Measurements from ENCODE around the gene RTP5.
"Not testable (repeated sequence)": the region's sequence is repeated elsewhere in the genome, so short reads cannot be mapped to it uniquely, and the experiment has no call there.

The RTP5 gene

DNA sequence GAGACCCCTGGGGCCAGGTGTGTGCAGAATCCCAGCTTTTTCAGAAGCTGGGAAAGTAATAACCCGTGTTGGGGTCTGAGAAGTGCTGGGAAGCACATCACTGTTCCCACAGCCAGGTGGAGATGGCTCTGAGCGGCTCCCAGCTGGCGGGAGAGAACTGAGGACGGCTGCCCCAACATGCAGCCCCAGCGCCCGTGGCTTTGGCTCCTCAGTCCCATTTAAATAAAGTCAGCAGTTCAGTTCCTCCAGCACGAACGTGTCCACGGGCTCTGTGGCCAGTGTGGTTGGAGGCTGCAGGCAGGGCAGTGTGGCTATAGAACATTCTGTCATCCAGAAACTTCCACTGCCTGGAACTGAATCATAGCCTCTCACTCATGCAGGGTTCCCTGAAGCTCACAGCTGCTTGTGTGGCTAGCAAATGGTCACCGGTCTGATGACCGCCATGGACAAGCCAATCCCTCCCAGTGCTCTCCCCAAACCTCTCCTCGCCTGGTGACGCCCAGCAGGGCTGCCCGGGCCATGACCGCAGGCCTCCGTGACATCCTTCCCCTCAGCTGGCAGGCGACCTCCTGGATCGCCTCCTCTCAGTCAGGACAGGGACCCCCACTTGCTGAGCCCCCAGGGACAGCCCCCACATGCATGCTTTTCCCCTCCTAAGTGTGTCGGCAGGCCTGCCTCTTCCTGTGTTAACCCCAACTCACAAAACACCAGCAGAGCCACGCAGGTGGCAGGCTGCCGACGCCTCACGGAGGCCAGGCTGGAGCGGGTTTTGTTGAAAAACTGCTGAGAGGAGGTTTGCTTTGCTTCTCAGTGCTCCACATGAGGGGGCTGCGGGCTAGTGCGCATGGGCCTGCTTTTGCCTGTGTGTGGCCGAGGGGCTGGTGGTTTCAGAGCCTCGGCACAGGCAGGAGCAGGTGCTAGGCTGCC, 1.3 kb downstream of the RTP5 start:
- Histone ChIP-seq H3K27ac (ENCODE audit: low read depth, low read length) (no peak overlapping the region), H3K4me1 (ENCODE audit: control insufficient read depth in 5 of 5, insufficient read depth in 5 of 5, low read length in 5 of 5) (no peaks in the 10 kb centered on the region), H3K27me3 (ENCODE audit: control insufficient read depth in 5 of 5, insufficient read depth in 4 of 5, low read length in 5 of 5) (peaks cover 14 to 31% (median 25%) of the 10 kb centered on the region in 5 donors), H3K9me3 (ENCODE audit: control insufficient read depth in 5 of 5, low read length in 5 of 5) (no peaks in the 10 kb centered on the region), H3K36me3 (ENCODE audit: control insufficient read depth in 5 of 5, insufficient read depth in 5 of 5, low read length in 5 of 5) (no peaks in the 10 kb centered on the region), H3K9ac (ENCODE audit: low read length in 5 of 5) (no peak overlapping the region), H3K4me3 (ENCODE audit: low read depth in 1 of 5, low read length in 5 of 5) (no peak overlapping the region)

GRCh38 chr2:241871538-241872312, 2.2 kb downstream of the RTP5 start:
- Histone ChIP-seq H3K27me3 (ENCODE audit: control insufficient read depth in 5 of 5, insufficient read depth in 4 of 5, low read length in 5 of 5) (peaks cover 10 to 23% (median 18%) of the 10 kb centered on the region in 5 donors), H3K9me3 (ENCODE audit: control insufficient read depth in 5 of 5, low read length in 5 of 5) (no peaks in the 10 kb centered on the region), H3K4me1 (ENCODE audit: control insufficient read depth in 5 of 5, insufficient read depth in 5 of 5, low read length in 5 of 5) (no peaks in the 10 kb centered on the region), H3K36me3 (ENCODE audit: control insufficient read depth in 5 of 5, insufficient read depth in 5 of 5, low read length in 5 of 5) (no peaks in the 10 kb centered on the region), H3K4me3 (ENCODE audit: low read depth in 1 of 5, low read length in 5 of 5) (no peak overlapping the region), H3K27ac (ENCODE audit: low read depth, low read length) (no peak overlapping the region), H3K9ac (ENCODE audit: low read length in 5 of 5) (no peak overlapping the region)

DNA sequence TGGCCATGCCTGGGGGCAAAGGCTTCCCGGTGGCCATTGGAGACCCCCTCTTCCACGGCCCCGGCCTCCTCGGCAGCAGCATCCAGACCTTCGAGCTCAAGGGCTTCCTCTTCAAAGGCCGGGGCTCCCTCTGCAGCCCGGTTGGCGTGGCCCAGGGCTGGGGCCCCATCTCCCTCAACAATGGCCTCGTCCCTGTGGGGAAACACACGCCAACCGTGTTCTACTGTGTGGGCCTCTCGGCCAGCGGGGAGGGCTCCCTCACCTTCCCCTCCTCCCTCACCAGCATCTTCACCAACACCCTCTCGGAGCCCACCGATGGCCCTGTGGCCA, 2.7 kb downstream of the RTP5 start:
- H3K9ac ChIP-seq (ENCODE audit: low read length in 5 of 5), result no peak overlapping the region
- H3K4me3 ChIP-seq (ENCODE audit: low read depth in 1 of 5, low read length in 5 of 5), result no peak overlapping the region
- no peaks in the 10 kb centered on the region for H3K9me3 ChIP-seq (ENCODE audit: control insufficient read depth in 5 of 5, low read length in 5 of 5)
- no peaks in the 10 kb centered on the region for H3K36me3 ChIP-seq (ENCODE audit: control insufficient read depth in 5 of 5, insufficient read depth in 5 of 5, low read length in 5 of 5)
- no peak overlapping the region for H3K27ac ChIP-seq (ENCODE audit: low read depth, low read length)
- peaks cover 9 to 18% (median 12%) of the 10 kb centered on the region in 5 donors for H3K27me3 ChIP-seq (ENCODE audit: control insufficient read depth in 5 of 5, insufficient read depth in 4 of 5, low read length in 5 of 5)
- H3K4me1 ChIP-seq (ENCODE audit: control insufficient read depth in 5 of 5, insufficient read depth in 5 of 5, low read length in 5 of 5), result no peaks in the 10 kb centered on the region

DNA sequence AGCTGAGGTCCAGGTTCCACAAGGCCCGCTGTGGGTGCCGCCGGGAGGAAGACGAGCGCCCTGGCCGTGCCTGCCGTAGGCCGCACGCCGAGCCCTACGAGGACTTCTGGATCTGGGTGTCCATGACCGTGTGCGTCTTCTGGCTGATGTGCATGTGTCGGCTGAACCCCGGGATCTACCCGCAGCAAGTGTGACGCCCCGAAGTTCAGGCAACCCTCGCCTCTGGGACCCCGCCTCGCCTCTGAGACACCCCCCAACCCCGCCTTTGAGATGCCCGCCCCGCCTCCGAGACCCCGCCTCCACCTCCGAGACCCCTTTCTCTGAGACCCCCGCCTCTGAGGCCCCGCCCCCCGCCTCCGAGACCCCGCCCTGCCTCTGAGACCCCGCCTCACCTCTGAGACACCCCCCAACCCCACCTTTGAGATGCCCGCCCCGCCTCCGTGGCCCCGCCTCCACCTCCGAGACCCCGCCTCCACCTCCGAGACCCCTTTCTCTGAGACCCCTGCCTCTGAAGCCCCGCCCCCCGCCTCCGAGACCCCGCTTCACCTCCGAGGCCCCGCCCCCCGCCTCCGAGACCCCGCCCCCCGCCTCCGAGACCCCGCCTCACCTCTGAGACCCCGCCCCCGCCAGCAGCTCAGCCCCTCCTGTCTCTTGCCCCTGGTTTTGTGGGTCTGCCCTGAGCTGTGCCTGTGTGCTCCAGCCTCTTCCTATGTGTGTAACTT, 3.7 kb downstream of the RTP5 start:
- Histone ChIP-seq H3K27me3 (ENCODE audit: control insufficient read depth in 5 of 5, insufficient read depth in 4 of 5, low read length in 5 of 5) (peaks cover 4 to 9% (median 6%) of the 10 kb centered on the region in 5 donors), H3K4me3 (ENCODE audit: low read depth in 1 of 5, low read length in 5 of 5) (no peak overlapping the region), H3K27ac (ENCODE audit: low read depth, low read length) (no peak overlapping the region), H3K9ac (ENCODE audit: low read length in 5 of 5) (no peak overlapping the region), H3K4me1 (ENCODE audit: control insufficient read depth in 5 of 5, insufficient read depth in 5 of 5, low read length in 5 of 5) (peaks cover 0 to 2% (median 2%) of the 10 kb centered on the region in 5 donors), H3K36me3 (ENCODE audit: control insufficient read depth in 5 of 5, insufficient read depth in 5 of 5, low read length in 5 of 5) (no peaks in the 10 kb centered on the region), H3K9me3 (ENCODE audit: control insufficient read depth in 5 of 5, low read length in 5 of 5) (no peaks in the 10 kb centered on the region)

GRCh38 chr2:241873803-241874110, 4.2 kb downstream of the RTP5 start:
- peaks cover 1 to 9% (median 5%) of the 10 kb centered on the region in 5 donors for H3K27me3 ChIP-seq (ENCODE audit: control insufficient read depth in 5 of 5, insufficient read depth in 4 of 5, low read length in 5 of 5)
- no peaks in the 10 kb centered on the region for H3K36me3 ChIP-seq (ENCODE audit: control insufficient read depth in 5 of 5, insufficient read depth in 5 of 5, low read length in 5 of 5)
- no peak overlapping the region for H3K4me3 ChIP-seq (ENCODE audit: low read depth in 1 of 5, low read length in 5 of 5)
- no peaks in the 10 kb centered on the region for H3K9me3 ChIP-seq (ENCODE audit: control insufficient read depth in 5 of 5, low read length in 5 of 5)
- no peak overlapping the region for H3K27ac ChIP-seq (ENCODE audit: low read depth, low read length)
- peaks cover 0 to 6% (median 3%) of the 10 kb centered on the region in 5 donors for H3K4me1 ChIP-seq (ENCODE audit: control insufficient read depth in 5 of 5, insufficient read depth in 5 of 5, low read length in 5 of 5)
- H3K9ac ChIP-seq (ENCODE audit: low read length in 5 of 5), result no peak overlapping the region

DNA sequence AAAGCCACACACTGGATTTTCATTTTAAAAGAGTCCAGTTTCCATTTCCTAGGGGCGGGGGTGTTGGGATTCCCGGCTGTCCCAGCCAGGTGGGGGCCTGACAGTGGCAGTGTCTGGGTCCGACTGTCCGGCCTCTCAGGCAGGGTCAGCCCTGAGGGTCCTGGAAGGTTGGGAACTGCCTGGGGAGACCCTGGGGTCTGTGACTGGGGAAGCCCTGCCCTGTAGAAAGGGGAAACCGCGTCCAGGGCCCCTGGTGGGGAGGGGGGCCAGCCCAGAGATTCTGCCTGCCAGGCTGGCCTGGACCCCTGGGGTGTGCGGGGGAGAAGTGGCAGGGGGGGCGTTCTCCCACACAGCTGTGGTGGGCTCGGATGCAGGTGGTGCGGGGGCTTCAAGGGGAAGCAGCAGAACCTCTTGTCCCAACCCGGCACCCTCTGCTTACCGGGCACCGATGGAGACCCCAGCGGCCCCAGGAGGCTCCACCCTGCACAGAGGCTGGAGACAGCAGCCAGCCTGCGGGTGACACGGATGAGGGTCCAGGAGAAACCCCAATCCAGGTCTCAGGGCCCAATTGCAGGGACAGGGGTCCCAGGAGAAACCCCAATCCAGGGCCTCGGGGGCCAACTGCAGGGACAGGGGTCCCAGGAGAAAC, 4.9 kb downstream of the RTP5 start:
- no peak overlapping the region for H3K9ac ChIP-seq (ENCODE audit: low read length in 5 of 5)
- peaks cover 0 to 9% (median 5%) of the 10 kb centered on the region in 5 donors for H3K27me3 ChIP-seq (ENCODE audit: control insufficient read depth in 5 of 5, insufficient read depth in 4 of 5, low read length in 5 of 5)
- H3K9me3 ChIP-seq (ENCODE audit: control insufficient read depth in 5 of 5, low read length in 5 of 5), result no peaks in the 10 kb centered on the region
- H3K27ac ChIP-seq (ENCODE audit: low read depth, low read length), result no peak overlapping the region
- no peak overlapping the region for H3K4me3 ChIP-seq (ENCODE audit: low read depth in 1 of 5, low read length in 5 of 5)
- H3K4me1 ChIP-seq (ENCODE audit: control insufficient read depth in 5 of 5, insufficient read depth in 5 of 5, low read length in 5 of 5), result peaks cover 0 to 6% (median 3%) of the 10 kb centered on the region in 5 donors
- no peaks in the 10 kb centered on the region for H3K36me3 ChIP-seq (ENCODE audit: control insufficient read depth in 5 of 5, insufficient read depth in 5 of 5, low read length in 5 of 5)

DNA sequence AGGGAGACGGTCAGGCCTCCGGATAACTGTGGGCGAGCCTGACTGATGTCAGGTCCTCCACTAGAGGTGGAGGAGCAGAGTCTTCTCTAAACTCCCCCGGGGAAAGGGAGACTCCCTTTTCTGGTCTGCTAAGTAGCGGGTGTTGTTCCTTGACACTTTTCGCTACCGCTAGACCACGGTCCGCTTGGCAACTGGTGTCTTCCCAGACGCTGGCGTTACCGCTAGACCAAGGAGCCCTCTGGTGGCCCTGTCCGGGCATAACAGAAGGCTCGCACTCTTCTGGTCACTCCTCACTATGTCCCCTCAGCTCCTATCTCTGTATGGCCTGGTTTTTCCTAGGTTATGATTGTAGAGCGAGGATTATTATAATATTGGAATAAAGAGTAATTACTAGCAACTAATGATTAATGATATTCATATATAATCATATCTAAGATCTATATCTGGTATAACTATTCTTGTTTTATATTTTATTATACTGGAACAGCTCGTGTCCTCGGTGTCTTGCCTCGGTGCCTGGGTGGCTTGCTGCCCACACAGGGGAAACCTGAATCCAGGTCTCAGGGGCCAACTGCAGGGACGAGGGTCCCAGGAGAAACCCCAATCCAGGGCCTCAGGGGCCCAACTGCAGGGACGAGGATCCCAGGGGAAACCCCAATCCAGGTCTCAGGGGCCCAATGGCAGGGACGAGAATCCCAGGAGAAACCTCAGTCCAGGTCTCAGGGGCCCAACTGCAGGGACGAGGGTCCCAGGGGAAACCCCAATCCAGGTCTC, 6.4 kb downstream of the RTP5 start:
- not testable (repeated sequence) for H3K4me1 ChIP-seq (ENCODE audit: control insufficient read depth in 5 of 5, insufficient read depth in 5 of 5, low read length in 5 of 5); H3K9me3 ChIP-seq (ENCODE audit: control insufficient read depth in 5 of 5, low read length in 5 of 5); H3K9ac ChIP-seq (ENCODE audit: low read length in 5 of 5); H3K4me3 ChIP-seq (ENCODE audit: low read depth in 1 of 5, low read length in 5 of 5); H3K27me3 ChIP-seq (ENCODE audit: control insufficient read depth in 5 of 5, insufficient read depth in 4 of 5, low read length in 5 of 5); H3K27ac ChIP-seq (ENCODE audit: low read depth, low read length); H3K36me3 ChIP-seq (ENCODE audit: control insufficient read depth in 5 of 5, insufficient read depth in 5 of 5, low read length in 5 of 5)

DNA sequence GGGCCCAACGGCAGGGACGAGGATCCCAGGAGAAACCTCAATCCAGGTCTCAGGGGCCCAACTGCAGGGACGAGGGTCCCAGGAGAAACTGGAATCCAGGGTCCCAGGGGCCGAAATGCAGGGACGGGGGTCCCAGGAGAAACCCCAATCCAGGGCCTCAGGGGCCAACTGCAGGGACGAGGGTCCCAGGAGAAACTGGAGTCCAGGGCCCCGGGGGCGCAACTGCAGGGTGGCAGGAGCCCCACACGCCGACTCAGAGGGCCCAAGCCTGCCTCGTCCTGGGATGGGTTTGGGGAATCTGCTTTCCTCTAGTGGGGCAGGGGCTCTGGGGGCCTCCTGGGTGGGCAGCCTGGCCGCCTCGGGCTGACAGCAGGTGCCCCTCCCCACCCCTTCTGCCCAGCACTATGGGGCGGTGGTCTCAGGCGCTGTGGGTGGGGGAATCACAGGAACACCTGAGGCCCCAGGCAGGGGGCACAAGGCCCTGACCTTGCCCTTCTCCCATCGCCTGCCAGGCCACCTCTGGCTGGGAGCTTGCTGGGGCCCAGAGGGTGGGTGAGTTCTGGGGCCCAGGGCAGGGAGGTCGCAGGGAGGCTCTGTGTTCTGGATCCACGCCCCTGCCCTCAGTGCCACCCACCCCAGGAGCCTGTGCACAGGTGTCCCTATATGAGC, 7.1 kb downstream of the RTP5 start:
- peaks cover 0 to 9% (median 4%) of the 10 kb centered on the region in 5 donors for H3K27me3 ChIP-seq (ENCODE audit: control insufficient read depth in 5 of 5, insufficient read depth in 4 of 5, low read length in 5 of 5)
- H3K4me1 ChIP-seq (ENCODE audit: control insufficient read depth in 5 of 5, insufficient read depth in 5 of 5, low read length in 5 of 5), result peaks cover 4 to 16% (median 13%) of the 10 kb centered on the region in 5 donors
- H3K9ac ChIP-seq (ENCODE audit: low read length in 5 of 5), result no peak overlapping the region
- H3K36me3 ChIP-seq (ENCODE audit: control insufficient read depth in 5 of 5, insufficient read depth in 5 of 5, low read length in 5 of 5), result no peaks in the 10 kb centered on the region
- no peak overlapping the region for H3K27ac ChIP-seq (ENCODE audit: low read depth, low read length)
- H3K4me3 ChIP-seq (ENCODE audit: low read depth in 1 of 5, low read length in 5 of 5), result no peak overlapping the region
- H3K9me3 ChIP-seq (ENCODE audit: control insufficient read depth in 5 of 5, low read length in 5 of 5), result no peaks in the 10 kb centered on the region

DNA sequence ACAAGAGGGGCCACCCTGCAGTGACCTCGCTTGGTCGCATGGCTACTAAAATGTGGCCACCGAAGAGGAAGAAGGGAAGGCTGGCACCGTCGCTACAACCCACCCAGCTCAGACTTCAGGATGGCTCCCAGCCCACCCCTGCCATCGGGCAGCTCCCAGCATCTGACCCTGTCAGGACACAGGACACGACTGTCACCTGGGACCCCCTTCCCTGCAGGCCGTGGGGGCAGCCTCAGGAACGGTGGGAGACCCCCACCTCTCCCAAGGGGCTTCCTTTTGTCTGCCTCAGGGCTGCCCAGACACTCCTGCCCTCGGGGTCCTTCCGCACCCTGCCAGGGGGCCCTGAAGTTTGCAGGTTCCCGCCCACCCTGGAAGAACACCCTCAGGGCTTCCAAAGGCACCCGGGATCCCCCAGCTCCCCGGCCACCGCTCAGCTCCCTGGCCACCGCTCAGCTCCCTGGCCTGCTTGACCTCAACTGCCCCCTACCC, 7.7 kb downstream of the RTP5 start:
- Histone ChIP-seq H3K4me1 (ENCODE audit: control insufficient read depth in 5 of 5, insufficient read depth in 5 of 5, low read length in 5 of 5) (peaks cover 4 to 22% (median 19%) of the 10 kb centered on the region in 5 donors), H3K9me3 (ENCODE audit: control insufficient read depth in 5 of 5, low read length in 5 of 5) (no peaks in the 10 kb centered on the region), H3K9ac (ENCODE audit: low read length in 5 of 5) (no peak overlapping the region), H3K36me3 (ENCODE audit: control insufficient read depth in 5 of 5, insufficient read depth in 5 of 5, low read length in 5 of 5) (no peaks in the 10 kb centered on the region), H3K27me3 (ENCODE audit: control insufficient read depth in 5 of 5, insufficient read depth in 4 of 5, low read length in 5 of 5) (peaks cover 0 to 5% (median 0%) of the 10 kb centered on the region in 5 donors), H3K27ac (ENCODE audit: low read depth, low read length) (no peak overlapping the region), H3K4me3 (ENCODE audit: low read depth in 1 of 5, low read length in 5 of 5) (no peak overlapping the region)
